Transverse colon (tissue), 4 donors: ENCODE data around the gene TAL1. TPM values are rescaled to one million over a fixed set of nuclear protein-coding genes. Genes with fewer than 3 reads are reported as not detected.

Source experiments
- total RNA-seq, 4 donors: library from RNA; depleted of rRNA; stranded (reverse); fragments of >200 nt; gene quantifications; one replicate each; pipeline ENCODE4 v1.1.0, GENCODE V29; 2016

The TAL1 gene
- total RNA-seq, 4 donors from 2014 or later = 0.80 to 7.9 (median 1.9) TPM

Other genes starting within 250 kb of the TAL1 start
- gene CYP4X1, start 208.6 kb downstream of the TAL1 start, total RNA-seq = under 1 TPM in 2 of 4 donors, not detected in 2; 0.79 to 0.96 TPM
- gene CYP4Z1, start 165.0 kb downstream of the TAL1 start, total RNA-seq = 1 to 10 TPM in 1 of 4 donors, under 1 TPM in 1, not detected in 2; 1.00 to 1.9 TPM
- gene CYP4A22, start 94.8 kb downstream of the TAL1 start, total RNA-seq = not detected
- gene PDZK1IP1, start 42.2 kb downstream of the TAL1 start, total RNA-seq = 100 to 1,000 TPM in 2 of 4 donors, 10 to 100 TPM in 2; 16.5 to 228 (median 148) TPM
- 10 to 100 TPM in 1 of 4 donors, 1 to 10 TPM in 3; 3.4 to 16.3 (median 6.5) TPM for gene STIL, start 81.9 kb upstream of the TAL1 start, total RNA-seq
- 100 to 1,000 TPM in 2 of 4 donors, 10 to 100 TPM in 2; 71.6 to 162 (median 109) TPM for gene CMPK1, start 101.6 kb upstream of the TAL1 start, total RNA-seq
- not detected for gene FOXE3, start 184.1 kb upstream of the TAL1 start, total RNA-seq
- 10 to 100 TPM; 15.8 to 20.9 (median 17.2) TPM for gene FOXD2, start 205.8 kb upstream of the TAL1 start, total RNA-seq